MG63 (cell line): ENCODE data around the gene ATN1. TPM values are rescaled to one million over a fixed set of nuclear protein-coding genes. Genes with fewer than 3 reads are reported as not detected.

ENCODE experiments used
- DNase-seq: peaks from one replicate; pipeline ENCODE4 v3.0.0-alpha.2; 2020
- H3K27me3 ChIP-seq: fragments of 250-450 bp; sonication (Bioruptor Pico); 2 replicates; pipeline ENCODE4 v1.5.1; 2020; ENCODE audit warnings: mild to moderate bottlenecking, moderate library complexity
- H3K36me3 ChIP-seq: fragments of 250-450 bp; sonication (Bioruptor Pico); 2 replicates; pipeline ENCODE4 v1.5.1; 2020; ENCODE audit warnings: mild to moderate bottlenecking, moderate library complexity
- H3K4me3 ChIP-seq: fragments of 250-450 bp; sonication (Bioruptor Pico); 2 replicates; pipeline ENCODE4 v1.5.1; 2020; ENCODE audit warnings: mild to moderate bottlenecking, moderate library complexity
- H3K9me3 ChIP-seq: fragments of 250-450 bp; sonication (Bioruptor Pico); 2 replicates; pipeline ENCODE4 v1.5.1; 2020; ENCODE audit warnings: mild to moderate bottlenecking, moderate library complexity
- total RNA-seq: library from RNA; depleted of rRNA; stranded (reverse); fragments of >200 nt; shearing (Covaris generic); gene quantifications from 2 replicates; pipeline ENCODE4 v1.2.3, GENCODE V29; 2014; ENCODE audit warnings: low replicate concordance

ATN1 gene
- total RNA-seq, 1 experiment from 2014 or later = 2.8 TPM

- no peaks in the 10 kb centered on the region for H3K27me3 ChIP-seq
- peaks cover 11% of the 10 kb centered on the region; the same call in 1 of the 2 replicates for H3K36me3 ChIP-seq
- no peak for DNase-seq
- H3K9me3 ChIP-seq = no peaks in the 10 kb centered on the region
- no peak overlapping the region for H3K4me3 ChIP-seq
Observed at GRCh38 chr12:6919588-6919987, 8.2 kb upstream of the ATN1 start.

GRCh38 chr12:6921539-6921938 is 6.2 kb upstream of the ATN1 start:
- Histone ChIP-seq H3K4me3 (no peak overlapping the region), H3K27me3 (no peaks in the 10 kb centered on the region), H3K36me3 (peaks cover 9% of the 10 kb centered on the region; the same call in 1 of the 2 replicates), H3K9me3 (no peaks in the 10 kb centered on the region)
- no peak for DNase-seq

DNA sequence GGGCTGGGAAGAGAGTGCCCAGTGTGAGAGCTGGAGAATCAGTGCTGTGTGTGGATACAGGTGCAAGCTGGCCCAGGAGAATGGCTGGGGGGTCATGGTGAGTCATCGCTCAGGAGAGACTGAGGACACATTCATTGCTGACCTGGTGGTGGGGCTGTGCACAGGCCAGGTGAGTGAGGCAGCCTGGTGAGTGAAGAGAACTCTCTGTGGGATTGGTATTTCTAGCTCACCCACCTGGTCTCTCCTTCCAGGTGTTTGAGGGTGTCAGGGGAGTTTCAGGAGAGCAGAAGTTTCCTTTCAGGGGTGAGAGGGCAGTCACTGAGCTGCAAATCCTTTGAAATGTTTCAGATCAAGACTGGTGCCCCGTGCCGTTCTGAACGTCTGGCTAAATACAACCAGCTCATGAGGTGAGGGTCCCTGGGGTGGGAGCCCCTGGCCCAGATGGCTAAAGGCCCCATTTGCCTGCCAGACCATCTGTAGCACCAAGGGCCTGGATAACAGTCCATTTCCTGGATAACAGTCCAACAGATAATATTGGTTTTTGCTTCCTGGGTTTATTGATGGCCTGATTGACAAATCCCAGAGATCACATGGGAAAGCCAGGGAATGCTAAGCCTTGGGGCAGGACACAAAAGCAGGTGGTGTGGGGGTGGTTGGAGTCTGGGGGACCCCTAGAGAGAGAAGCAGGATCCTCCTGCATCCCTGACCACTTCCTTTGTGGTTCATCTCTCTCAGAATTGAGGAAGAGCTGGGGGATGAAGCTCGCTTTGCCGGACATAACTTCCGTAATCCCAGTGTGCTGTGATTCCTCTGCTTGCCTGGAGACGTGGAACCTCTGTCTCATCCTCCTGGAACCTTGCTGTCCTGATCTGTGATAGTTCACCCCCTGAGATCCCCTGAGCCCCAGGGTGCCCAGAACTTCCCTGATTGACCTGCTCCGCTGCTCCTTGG is 5.5 kb upstream of the ATN1 start:
- Histone ChIP-seq H3K36me3 (peaks cover 7% of the 10 kb centered on the region; the same call in 1 of the 2 replicates), H3K4me3 (no peak overlapping the region), H3K27me3 (no peaks in the 10 kb centered on the region), H3K9me3 (no peaks in the 10 kb centered on the region)
- no peak for DNase-seq

DNA sequence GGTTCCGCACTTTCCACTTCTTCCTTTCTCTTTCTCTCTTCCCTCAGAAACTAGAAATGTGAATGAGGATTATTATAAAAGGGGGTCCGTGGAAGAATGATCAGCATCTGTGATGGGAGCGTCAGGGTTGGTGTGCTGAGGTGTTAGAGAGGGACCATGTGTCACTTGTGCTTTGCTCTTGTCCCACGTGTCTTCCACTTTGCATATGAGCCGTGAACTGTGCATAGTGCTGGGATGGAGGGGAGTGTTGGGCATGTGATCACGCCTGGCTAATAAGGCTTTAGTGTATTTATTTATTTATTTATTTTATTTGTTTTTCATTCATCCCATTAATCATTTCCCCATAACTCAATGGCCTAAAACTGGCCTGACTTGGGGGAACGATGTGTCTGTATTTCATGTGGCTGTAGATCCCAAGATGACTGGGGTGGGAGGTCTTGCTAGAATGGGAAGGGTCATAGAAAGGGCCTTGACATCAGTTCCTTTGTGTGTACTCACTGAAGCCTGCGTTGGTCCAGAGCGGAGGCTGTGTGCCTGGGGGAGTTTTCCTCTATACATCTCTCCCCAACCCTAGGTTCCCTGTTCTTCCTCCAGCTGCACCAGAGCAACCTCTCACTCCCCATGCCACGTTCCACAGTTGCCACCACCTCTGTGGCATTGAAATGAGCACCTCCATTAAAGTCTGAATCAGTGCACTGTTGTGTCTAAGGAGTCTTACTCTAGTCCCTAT is 4.6 kb upstream of the ATN1 start:
- no peaks in the 10 kb centered on the region for H3K27me3 ChIP-seq
- peaks cover 7% of the 10 kb centered on the region; the same call in 1 of the 2 replicates for H3K36me3 ChIP-seq
- H3K9me3 ChIP-seq = no peaks in the 10 kb centered on the region
- DNase-seq = no peak
- no peak overlapping the region for H3K4me3 ChIP-seq

DNA sequence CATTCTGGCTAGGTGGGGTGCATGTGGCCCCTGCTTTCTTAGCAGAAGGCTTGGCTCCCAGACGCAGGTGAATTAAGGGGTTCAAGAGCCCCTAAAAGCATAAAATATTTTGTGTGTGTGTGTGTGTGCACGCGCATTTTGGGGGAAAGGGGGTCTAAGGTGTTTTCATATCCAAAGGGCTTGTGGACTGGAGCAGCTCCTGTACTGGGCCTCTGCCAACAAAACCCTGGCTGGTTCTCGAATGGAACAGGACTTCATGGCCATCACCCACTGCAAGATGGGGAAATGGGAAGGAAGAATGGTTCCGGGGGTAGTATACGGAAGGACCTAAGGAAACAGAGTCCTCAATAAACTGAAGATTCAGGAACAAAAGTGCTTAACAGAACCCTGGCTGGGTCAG is 3.9 kb upstream of the ATN1 start:
- no peak overlapping the region for H3K4me3 ChIP-seq
- no peaks in the 10 kb centered on the region for H3K27me3 ChIP-seq
- H3K9me3 ChIP-seq = no peaks in the 10 kb centered on the region
- DNase-seq = no peak
- H3K36me3 ChIP-seq = peaks cover 11% of the 10 kb centered on the region

DNA sequence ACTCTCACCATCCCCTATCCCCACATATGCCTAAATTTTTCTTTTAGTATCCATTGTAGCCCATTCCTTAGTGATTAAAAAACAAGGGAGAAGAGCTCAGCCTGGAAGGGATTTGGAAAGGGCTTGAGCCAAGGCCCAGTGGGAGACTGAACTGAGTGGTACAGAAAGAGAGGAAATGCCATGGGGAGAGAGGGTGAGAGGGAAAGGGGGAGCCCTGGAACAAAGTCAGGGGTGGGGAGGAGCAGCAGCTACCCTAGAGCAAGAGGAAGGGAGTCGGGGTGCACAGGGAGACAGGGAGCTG is 2.6 kb upstream of the ATN1 start:
- Histone ChIP-seq H3K4me3 (no peak overlapping the region), H3K9me3 (no peaks in the 10 kb centered on the region), H3K27me3 (no peaks in the 10 kb centered on the region), H3K36me3 (peaks cover 24% of the 10 kb centered on the region)
- peak; percentile 91 for DNase-seq

DNA sequence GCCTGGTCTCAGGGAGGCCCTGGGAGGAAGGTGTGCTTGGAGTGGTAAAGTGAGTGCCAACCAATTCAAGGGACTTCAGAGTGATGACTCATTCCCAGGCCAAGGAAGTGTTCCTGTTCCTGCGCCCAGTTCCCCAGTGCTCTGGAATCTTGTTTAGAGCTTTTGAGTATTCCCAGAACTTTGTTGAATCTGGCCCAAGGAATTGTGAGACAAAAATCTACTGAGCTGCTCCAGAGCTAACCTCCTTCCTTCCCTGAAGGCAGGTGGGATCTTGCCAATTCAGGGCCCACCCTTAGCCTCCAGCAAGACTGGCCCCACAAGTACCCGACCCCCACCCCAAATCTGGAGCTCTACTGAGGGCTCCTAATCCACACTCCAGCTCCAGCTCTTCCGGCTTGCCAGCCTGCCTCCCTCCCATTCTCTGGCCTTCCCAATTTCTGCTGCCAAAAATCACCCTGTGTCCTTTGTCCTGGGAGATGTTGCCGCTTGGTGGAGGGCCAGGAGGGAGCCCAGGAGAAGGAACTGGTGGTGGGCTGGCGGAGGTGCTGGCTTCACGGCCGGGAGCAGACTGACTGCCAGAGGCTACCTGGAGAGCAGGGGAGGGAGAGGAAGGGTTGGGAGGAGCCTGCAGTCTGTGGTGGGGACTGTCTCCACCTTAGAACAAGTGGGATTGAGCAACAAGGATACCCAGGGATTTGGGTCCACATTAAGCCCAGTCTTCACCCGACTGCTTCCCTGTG is 2.0 kb upstream of the ATN1 start:
- H3K9me3 ChIP-seq = no peaks in the 10 kb centered on the region
- H3K36me3 ChIP-seq = peaks cover 29% of the 10 kb centered on the region
- peak; percentile 85 for DNase-seq
- no peaks in the 10 kb centered on the region for H3K27me3 ChIP-seq
- peak overlapping the region; percentile 40 for H3K4me3 ChIP-seq

DNA sequence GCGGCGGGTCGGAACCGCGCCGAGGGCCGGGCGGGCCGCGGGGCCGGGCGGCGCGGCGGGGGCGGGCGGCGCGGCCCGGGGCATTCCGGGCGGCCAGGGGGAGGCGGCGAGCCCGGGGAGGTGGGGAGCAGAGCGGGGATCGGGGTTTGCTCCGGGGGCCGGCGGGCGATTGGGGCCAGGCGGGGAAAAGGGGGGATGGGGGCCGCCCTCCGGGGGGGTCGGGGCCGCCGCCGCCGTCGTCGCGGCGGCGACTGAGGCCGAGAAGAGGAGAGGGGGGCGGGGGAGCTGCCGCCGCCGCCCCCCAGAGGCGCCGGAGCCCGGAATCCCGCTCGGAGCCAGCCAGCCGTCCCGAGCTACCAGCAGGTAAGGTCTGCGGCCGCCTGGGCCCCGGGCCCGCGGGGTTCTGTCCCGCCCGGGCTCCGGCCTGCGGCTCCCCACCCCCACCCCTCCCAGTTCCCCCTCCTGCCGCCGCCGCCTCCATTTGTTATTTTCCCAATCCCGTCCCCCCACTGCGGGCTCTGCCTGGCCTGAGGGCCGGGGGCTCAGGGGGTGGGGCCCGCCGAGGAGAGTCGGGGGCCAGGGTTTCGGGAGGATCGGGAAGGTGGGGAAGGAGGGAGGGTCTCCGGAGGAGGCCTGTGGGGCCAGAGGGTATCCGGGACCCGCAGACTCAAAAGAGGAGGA is 403 bp downstream of the ATN1 start:
- no peaks in the 10 kb centered on the region for H3K9me3 ChIP-seq
- H3K4me3 ChIP-seq = peak overlapping the region; percentile 84
- H3K36me3 ChIP-seq = peaks cover 40% of the 10 kb centered on the region
- no peak for DNase-seq
- no peaks in the 10 kb centered on the region for H3K27me3 ChIP-seq

- no peak for DNase-seq
- no peaks in the 10 kb centered on the region for H3K27me3 ChIP-seq
- peak overlapping the region; percentile 84 for H3K4me3 ChIP-seq
Observed at GRCh38 chr12:6928703-6929407, 1.1 kb downstream of the ATN1 start.

DNA sequence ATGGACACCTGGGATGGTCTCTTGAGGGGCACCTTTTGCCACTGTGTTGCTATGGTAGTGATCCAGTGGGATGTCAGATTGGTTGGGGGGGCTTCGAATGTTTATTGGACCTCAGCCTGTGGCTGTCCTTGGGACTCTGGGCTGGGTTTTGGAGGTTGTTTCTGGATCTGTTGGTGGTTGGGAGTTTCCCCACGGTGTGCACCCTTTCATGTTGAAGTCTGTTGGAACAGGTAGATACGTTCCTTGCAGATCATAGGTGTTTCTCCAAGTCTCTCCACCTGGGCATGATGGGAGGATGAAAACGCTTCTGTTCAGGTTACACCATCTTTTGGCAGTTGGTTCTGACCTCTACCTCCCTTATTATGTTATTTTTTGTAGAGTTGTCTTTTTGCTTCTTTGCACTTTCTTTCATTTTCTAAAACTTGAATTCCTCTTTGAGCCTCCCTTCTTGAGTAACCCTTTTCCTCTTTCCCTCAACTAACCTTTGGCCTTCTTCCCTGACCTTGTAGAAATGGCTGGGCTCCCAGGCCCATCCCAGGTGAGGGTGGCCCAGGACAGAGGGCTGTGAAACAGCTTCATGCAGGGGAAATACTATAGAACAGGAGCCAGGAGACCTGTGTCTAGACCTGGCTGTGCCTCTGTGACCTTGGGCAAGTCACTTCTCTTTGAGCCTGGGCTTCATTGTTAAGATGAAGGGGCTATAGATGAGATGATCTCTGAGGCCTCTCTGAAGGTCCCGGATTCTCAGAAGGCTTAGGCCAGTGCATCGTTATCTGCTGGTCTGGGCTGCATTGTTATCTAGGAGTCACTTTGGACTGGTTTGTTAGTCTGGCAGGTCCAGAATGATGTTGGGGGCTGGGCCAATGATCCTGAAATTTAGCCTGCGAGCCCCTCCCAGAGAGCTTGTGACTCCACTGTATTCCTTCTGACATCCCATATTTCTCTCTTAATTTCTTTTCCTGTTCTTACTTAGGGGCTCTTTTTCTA is 2.0 kb downstream of the ATN1 start:
- H3K36me3 ChIP-seq = peaks cover 52% of the 10 kb centered on the region
- DNase-seq = no peak
- no peaks in the 10 kb centered on the region for H3K27me3 ChIP-seq
- peak overlapping the region; percentile 84 for H3K4me3 ChIP-seq
- H3K9me3 ChIP-seq = no peaks in the 10 kb centered on the region

More at GRCh38 chr12:6928703-6929407, 1.1 kb downstream of the ATN1 start:
- no peaks in the 10 kb centered on the region for H3K9me3 ChIP-seq
- H3K36me3 ChIP-seq = peaks cover 47% of the 10 kb centered on the region

DNA sequence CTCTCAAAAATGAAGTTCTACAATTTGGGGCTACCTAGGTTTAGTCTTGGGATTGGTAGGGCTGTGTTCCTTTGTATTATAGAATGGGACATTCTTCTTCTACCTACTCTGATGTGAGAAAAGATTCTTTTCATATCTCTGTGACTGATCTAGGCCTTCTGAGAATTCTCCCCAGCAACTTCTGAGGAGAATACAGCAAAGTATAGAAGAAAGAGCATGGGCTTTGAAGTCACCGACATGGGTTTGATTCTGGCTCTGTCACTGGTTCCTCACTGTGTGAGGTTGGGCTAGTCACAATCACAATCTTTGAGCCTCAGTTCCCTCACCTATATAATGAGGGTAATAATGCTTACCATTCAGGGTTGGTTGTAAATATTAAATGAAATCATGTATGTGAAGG is 5.0 kb downstream of the ATN1 start:
- Histone ChIP-seq H3K4me3 (no peak overlapping the region), H3K9me3 (no peaks in the 10 kb centered on the region), H3K27me3 (no peaks in the 10 kb centered on the region), H3K36me3 (peaks cover 75% of the 10 kb centered on the region)
- DNase-seq = no peak

- no peaks in the 10 kb centered on the region for H3K27me3 ChIP-seq
- H3K9me3 ChIP-seq = no peaks in the 10 kb centered on the region
- no peak overlapping the region for H3K4me3 ChIP-seq
- peaks cover 79% of the 10 kb centered on the region for H3K36me3 ChIP-seq
- DNase-seq = no peak
Observed at GRCh38 chr12:6934110-6934509, 6.4 kb downstream of the ATN1 start.

DNA sequence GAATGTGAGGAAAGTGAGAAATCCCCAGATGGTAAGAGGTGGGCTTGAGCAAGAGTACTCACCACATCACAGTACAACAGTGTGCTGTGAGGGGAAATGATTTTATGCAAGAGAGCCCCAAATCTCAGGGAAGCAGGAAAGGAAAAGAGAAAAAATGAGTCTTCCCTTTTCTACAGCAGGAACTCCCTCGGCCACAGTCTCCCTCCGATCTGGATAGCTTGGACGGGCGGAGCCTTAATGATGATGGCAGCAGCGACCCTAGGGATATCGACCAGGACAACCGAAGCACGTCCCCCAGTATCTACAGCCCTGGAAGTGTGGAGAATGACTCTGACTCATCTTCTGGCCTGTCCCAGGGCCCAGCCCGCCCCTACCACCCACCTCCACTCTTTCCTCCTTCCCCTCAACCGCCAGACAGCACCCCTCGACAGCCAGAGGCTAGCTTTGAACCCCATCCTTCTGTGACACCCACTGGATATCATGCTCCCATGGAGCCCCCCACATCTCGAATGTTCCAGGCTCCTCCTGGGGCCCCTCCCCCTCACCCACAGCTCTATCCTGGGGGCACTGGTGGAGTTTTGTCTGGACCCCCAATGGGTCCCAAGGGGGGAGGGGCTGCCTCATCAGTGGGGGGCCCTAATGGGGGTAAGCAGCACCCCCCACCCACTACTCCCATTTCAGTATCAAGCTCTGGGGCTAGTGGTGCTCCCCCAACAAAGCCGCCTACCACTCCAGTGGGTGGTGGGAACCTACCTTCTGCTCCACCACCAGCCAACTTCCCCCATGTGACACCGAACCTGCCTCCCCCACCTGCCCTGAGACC is 7.8 kb downstream of the ATN1 start:
- no peaks in the 10 kb centered on the region for H3K27me3 ChIP-seq
- H3K36me3 ChIP-seq = peaks cover 79% of the 10 kb centered on the region
- no peaks in the 10 kb centered on the region for H3K9me3 ChIP-seq
- no peak overlapping the region for H3K4me3 ChIP-seq
- DNase-seq = no peak

DNA sequence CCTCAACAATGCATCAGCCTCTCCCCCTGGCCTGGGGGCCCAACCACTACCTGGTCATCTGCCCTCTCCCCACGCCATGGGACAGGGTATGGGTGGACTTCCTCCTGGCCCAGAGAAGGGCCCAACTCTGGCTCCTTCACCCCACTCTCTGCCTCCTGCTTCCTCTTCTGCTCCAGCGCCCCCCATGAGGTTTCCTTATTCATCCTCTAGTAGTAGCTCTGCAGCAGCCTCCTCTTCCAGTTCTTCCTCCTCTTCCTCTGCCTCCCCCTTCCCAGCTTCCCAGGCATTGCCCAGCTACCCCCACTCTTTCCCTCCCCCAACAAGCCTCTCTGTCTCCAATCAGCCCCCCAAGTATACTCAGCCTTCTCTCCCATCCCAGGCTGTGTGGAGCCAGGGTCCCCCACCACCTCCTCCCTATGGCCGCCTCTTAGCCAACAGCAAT is 8.5 kb downstream of the ATN1 start:
- no peak overlapping the region for H3K4me3 ChIP-seq
- peaks cover 80% of the 10 kb centered on the region for H3K36me3 ChIP-seq
- no peak for DNase-seq
- H3K9me3 ChIP-seq = no peaks in the 10 kb centered on the region
- no peaks in the 10 kb centered on the region for H3K27me3 ChIP-seq
